Parathyroid adenoma (tissue), 2 donors: Measurements from ENCODE around the gene GPRC5A.

Experiments used
- H2AFZ ChIP-seq: fragments of 300-600 bp; sonication (generic); one replicate; pipeline ENCODE4 v1.7.0; 2017; ENCODE audit warnings: antibody characterized with exemption, mild to moderate bottlenecking
- H3K27ac ChIP-seq: fragments of 300-600 bp; sonication (generic); one replicate; pipeline ENCODE4 v1.7.0; 2017
- H3K27me3 ChIP-seq: fragments of 300-600 bp; sonication (generic); one replicate; pipeline ENCODE4 v1.7.0; 2017; ENCODE audit warnings: low read length; ENCODE audit not compliant: control insufficient read depth, insufficient read depth
- H3K36me3 ChIP-seq: fragments of 300-600 bp; sonication (generic); one replicate; pipeline ENCODE4 v1.7.0; 2017; ENCODE audit warnings: low read length; ENCODE audit not compliant: control insufficient read depth, insufficient read depth
- H3K4me1 ChIP-seq: fragments of 300-600 bp; sonication (generic); one replicate; pipeline ENCODE4 v1.7.0; 2017; ENCODE audit warnings: control low read depth
- H3K4me2 ChIP-seq: fragments of 300-600 bp; sonication (generic); one replicate; pipeline ENCODE4 v1.7.0; 2017; ENCODE audit warnings: low read length
- H3K4me3 ChIP-seq: fragments of 300-600 bp; sonication (generic); one replicate; pipeline ENCODE4 v1.7.0; 2017; ENCODE audit warnings: low read depth, low read length
- H3K79me2 ChIP-seq: fragments of 300-600 bp; sonication (generic); one replicate; pipeline ENCODE4 v1.7.0; 2017; ENCODE audit warnings: control low read depth
- H3K9ac ChIP-seq: fragments of 300-600 bp; sonication (generic); one replicate; pipeline ENCODE4 v1.7.0; 2017; ENCODE audit warnings: mild to moderate bottlenecking
- H3K9me3 ChIP-seq: fragments of 300-600 bp; sonication (generic); one replicate; pipeline ENCODE4 v1.7.0; 2017; ENCODE audit warnings: low read length; ENCODE audit not compliant: control insufficient read depth
- TF ChIP-seq, protein P1 (sequence below): fragments of 300-600 bp; sonication (generic); IDR thresholded peaks from one replicate; pipeline ENCODE4 v1.7.0; 2017; ENCODE audit warnings: antibody characterized with exemption, mild to moderate bottlenecking
- donor health status: primary hyperparathyroidism.

The GPRC5A gene

DNA sequence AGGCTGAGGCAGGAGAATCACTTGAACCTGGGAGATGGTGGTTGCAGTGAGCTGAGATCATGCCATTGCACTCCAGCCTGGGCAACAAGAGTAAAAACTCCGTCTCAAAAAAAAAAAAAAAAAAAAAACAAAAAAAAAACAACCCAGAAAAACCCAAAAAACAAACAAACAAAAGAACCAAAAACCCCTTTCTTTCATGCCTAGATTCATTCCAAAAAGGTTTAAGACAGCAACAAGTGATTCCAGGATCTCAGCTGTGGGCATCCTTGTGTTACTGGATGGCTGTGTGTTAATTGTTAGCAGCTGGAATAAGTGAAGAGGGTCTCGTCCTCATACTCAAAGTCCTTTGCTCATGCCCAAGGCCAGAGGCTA is 9.4 kb downstream of the GPRC5A start:
- H3K9me3 ChIP-seq = no peaks in the 10 kb centered on the region
- TF ChIP-seq, protein P1, sequence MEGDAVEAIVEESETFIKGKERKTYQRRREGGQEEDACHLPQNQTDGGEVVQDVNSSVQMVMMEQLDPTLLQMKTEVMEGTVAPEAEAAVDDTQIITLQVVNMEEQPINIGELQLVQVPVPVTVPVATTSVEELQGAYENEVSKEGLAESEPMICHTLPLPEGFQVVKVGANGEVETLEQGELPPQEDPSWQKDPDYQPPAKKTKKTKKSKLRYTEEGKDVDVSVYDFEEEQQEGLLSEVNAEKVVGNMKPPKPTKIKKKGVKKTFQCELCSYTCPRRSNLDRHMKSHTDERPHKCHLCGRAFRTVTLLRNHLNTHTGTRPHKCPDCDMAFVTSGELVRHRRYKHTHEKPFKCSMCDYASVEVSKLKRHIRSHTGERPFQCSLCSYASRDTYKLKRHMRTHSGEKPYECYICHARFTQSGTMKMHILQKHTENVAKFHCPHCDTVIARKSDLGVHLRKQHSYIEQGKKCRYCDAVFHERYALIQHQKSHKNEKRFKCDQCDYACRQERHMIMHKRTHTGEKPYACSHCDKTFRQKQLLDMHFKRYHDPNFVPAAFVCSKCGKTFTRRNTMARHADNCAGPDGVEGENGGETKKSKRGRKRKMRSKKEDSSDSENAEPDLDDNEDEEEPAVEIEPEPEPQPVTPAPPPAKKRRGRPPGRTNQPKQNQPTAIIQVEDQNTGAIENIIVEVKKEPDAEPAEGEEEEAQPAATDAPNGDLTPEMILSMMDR = no peak
- no peaks in the 10 kb centered on the region for H3K79me2 ChIP-seq
- H3K4me3 ChIP-seq = no peak overlapping the region
- no peak overlapping the region for H3K4me2 ChIP-seq
- no peaks in the 10 kb centered on the region for H3K36me3 ChIP-seq
- H2AFZ ChIP-seq = no peak overlapping the region
- no peaks in the 10 kb centered on the region for H3K27me3 ChIP-seq
- H3K27ac ChIP-seq = no peak overlapping the region
- H3K4me1 ChIP-seq = no peaks in the 10 kb centered on the region
- no peak overlapping the region for H3K9ac ChIP-seq

DNA sequence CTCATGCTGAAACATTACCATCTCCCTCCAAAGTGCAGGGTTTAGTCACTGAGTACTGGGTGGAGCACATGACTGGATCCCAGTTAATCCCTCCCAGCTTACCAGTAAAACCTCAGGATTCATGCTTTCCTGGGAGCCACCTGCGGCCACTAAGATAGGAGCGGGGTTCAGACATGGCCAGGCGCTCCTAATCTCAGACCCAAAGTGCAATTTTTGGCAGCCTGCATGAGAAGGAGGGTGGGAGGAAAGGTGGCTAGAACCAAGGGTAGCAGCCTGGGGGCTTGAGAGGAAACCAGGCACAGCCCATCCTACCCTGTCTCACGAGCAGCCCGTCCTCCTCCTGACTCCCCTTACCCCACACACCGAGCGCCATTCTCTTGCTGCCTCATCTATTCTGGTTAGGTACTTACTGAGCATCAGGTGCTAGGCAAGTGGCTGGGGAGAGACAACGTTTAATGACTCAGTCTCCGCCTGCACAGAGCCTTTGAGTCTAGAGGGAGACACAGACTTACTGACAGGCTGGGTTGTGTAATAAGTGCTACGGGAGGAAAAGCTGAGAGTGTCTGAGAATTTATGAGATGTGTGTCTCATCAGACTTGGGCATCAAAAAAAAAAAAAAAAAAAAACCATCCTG is 9.9 kb downstream of the GPRC5A start:
- no peak overlapping the region for H2AFZ ChIP-seq
- no peak overlapping the region for H3K9ac ChIP-seq
- no peak overlapping the region for H3K4me3 ChIP-seq
- no peak overlapping the region for H3K4me2 ChIP-seq
- H3K36me3 ChIP-seq = no peaks in the 10 kb centered on the region
- H3K4me1 ChIP-seq = no peaks in the 10 kb centered on the region
- H3K79me2 ChIP-seq = no peaks in the 10 kb centered on the region
- no peaks in the 10 kb centered on the region for H3K27me3 ChIP-seq
- H3K27ac ChIP-seq = no peak overlapping the region
- TF ChIP-seq, protein P1 = no peak
- H3K9me3 ChIP-seq = no peaks in the 10 kb centered on the region

DNA sequence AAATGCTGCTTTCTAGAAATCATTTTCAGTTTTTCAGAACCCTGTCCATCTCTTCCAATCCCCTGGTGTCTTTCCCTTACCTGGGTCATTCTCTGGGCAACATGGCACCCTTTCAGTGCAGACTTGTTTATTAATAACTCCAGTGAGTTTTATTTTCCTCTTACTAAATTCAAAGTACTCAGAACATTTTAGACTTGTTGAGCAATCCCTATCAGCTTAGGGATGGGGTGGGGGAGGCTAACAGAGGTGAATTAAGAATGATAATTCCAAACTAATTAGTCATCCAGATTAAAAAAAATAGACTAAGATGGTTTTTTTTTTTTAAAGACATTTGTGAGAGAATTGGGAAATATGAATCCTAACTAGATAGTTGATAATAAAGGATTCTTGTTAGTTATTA is 10.7 kb downstream of the GPRC5A start:
- Histone ChIP-seq H3K4me3 (no peak overlapping the region), H3K27ac (no peak overlapping the region), H3K9ac (no peak overlapping the region), H3K9me3 (no peaks in the 10 kb centered on the region), H3K36me3 (no peaks in the 10 kb centered on the region), H3K27me3 (no peaks in the 10 kb centered on the region), H3K4me2 (no peak overlapping the region), H3K4me1 (no peaks in the 10 kb centered on the region), H2AFZ (no peak overlapping the region), H3K79me2 (no peaks in the 10 kb centered on the region)
- TF ChIP-seq, protein P1 = no peak

DNA sequence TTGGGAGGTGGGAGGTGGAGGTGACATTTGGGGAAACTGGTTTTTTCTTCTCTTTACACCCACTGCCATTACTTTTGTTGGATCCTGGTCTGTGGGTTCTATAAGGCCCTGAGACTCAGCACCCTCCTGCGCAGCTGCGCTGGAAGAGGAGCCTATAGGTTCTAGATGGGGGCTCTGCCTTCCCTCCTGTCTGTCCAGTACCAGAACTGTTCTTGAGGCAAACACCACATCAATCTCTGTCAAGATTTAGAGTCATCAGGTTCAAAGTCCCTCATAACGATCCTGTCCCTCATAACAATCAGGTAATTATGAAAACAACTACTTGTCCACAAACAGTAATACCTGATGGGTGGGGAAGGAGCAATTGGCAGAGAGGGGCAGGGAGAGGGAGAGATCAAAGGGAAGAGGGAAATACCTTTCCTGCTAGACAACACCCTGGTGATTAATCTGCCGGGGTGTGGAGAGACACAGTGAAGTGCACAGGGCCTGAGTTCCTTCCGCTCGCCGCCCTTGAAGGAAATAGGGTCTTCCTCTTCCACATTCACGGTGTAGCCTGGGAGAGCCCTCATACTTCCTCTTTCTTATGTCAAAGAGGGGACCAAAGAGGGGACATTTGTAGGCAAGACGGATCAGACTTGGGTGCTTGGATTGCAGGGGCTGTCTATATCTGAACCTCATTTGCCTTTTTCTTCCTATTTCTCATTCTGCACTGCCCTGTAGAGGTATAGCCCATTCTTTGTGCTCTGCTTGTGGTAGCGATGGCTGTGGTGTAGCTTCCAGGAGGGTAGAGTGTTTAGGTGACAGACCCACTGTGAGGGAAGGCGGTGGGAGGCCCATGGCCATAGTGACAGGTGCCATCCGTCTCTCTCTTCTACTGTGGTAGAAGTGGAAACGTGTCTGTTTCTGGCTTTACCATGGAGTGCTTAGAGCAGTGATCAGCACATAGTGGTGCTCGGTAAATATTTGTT is 12.6 kb downstream of the GPRC5A start:
- H3K4me1 ChIP-seq = no peaks in the 10 kb centered on the region
- no peak overlapping the region for H3K9ac ChIP-seq
- no peaks in the 10 kb centered on the region for H3K36me3 ChIP-seq
- H3K9me3 ChIP-seq = no peaks in the 10 kb centered on the region
- H3K4me3 ChIP-seq = no peak overlapping the region
- no peaks in the 10 kb centered on the region for H3K79me2 ChIP-seq
- no peak overlapping the region for H3K27ac ChIP-seq
- H3K27me3 ChIP-seq = no peaks in the 10 kb centered on the region
- no peak overlapping the region for H2AFZ ChIP-seq
- TF ChIP-seq, protein P1 = no peak
- no peak overlapping the region for H3K4me2 ChIP-seq
